ENCODE measurements around the gene KRT3.

KRT3 gene

GRCh38 chr12:52791271-52792184, 4.4 kb downstream of the KRT3 start:
- TF ChIP-seq POLR2AphosphoS5 (IDR thresholded peaks at IDR 0.05; ENCODE audit: low read depth, low read length) (no peak), TAF1 (IDR thresholded peaks at IDR 0.05; ENCODE audit: borderline replicate concordance, low read depth, low read length) (no peak), POLR2A (IDR thresholded peaks at IDR 0.05; ENCODE audit: low read depth, low read length) (no peak)
- FAIRE-seq (no peak), DNase-seq (ENCODE audit: insufficient read length) (no peak)

DNA sequence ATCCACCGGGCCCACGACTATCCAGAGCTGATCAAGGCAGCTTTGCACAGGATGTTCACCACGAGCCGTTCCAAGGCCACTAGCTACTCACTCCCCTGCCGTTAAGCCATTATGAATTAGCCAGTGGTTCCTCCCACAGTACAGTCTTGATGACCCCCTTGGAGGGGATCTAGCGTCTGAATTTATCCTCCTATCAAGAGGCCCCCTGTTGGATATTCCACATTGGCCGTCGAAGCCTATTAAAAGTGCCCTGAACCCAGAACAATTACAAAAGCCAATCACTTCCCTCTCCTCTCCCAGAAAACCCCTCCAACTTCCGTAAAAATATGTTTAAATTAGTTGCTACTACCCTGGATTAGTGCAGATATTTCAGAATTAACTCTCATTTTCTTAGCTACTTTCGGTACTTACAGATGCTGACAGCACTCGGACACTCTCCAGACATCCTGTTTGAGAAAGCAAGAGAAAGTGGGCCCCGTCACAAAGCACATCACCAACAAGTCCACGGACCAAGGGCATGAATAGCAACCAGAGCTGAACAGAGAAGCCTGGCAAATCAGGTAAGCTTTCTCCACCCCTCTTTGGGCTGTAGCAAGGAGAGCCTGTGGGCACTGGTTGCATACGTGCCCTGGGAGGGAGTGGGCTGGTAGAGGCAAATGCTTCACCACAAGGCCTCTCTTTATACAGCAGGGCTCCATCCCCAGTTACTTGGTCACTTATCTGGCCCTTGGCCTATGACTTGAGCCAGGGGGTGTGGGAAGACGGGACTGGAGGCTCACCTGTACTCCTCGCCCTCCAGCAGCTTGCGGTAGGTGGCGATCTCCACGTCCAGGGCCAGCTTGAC, 5.3 kb downstream of the KRT3 start:
- TF ChIP-seq TAF1 (IDR thresholded peaks at IDR 0.05; ENCODE audit: borderline replicate concordance, low read depth, low read length) (no peak), POLR2A (IDR thresholded peaks at IDR 0.05; ENCODE audit: low read depth, low read length) (no peak), POLR2AphosphoS5 (IDR thresholded peaks at IDR 0.05; ENCODE audit: low read depth, low read length) (no peak)
- FAIRE-seq, result no peak
- DNase-seq (ENCODE audit: insufficient read length), result no peak

GRCh38 chr12:52789637-52790426, 6.1 kb downstream of the KRT3 start:
- TF ChIP-seq POLR2A (IDR thresholded peaks at IDR 0.05; ENCODE audit: low read depth, low read length) (no peak), TAF1 (IDR thresholded peaks at IDR 0.05; ENCODE audit: borderline replicate concordance, low read depth, low read length) (no peak), POLR2AphosphoS5 (IDR thresholded peaks at IDR 0.05; ENCODE audit: low read depth, low read length) (no peak)
- FAIRE-seq, result no peak
- no peak for DNase-seq (ENCODE audit: insufficient read length)

DNA sequence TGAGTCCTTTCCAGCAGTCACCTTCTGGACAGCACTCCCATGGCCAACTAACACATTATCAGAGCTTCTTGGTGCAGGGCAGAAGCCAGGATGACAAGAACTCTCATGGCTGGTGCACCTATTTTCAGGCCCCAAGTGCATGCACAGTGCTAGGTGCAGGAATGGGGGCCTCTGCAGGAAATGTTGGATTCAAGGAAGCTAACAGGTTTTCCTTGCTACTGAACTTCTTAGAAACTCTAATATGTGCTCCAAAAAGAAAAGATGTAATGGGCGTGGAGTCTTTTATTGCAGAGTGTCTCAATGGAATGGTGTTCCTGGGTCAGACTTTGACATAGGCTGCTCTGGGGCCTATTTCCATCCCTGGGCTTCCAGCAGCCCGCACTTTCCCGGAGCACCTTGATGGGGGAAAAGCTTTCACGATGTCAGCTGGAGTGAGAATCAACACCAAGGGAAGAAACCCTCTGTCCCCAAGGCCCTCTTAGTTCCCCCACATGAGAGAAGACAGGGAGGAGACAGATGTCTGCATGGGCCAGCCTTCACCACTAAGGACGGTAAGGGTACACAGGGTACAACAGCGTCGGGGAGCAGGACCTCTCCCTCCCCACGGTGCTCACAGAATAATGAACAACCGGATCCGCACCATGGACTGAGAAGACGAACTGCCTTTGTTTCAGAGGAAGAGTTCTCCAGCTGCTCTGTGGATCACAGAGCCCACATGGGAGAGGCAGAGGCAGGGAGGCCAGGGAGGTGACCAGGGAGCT, 6.9 kb downstream of the KRT3 start:
- TF ChIP-seq TAF1 (IDR thresholded peaks at IDR 0.05; ENCODE audit: borderline replicate concordance, low read depth, low read length) (no peak), POLR2A (IDR thresholded peaks at IDR 0.05; ENCODE audit: low read depth, low read length) (no peak)
- FAIRE-seq (no peak), DNase-seq (ENCODE audit: insufficient read length) (no peak)

- no peak for TF ChIP-seq POLR2AphosphoS5 (IDR thresholded peaks at IDR 0.05; ENCODE audit: low read depth, low read length)
- TF ChIP-seq POLR2A (IDR thresholded peaks at IDR 0.05; ENCODE audit: low read depth, low read length), result no peak
- TF ChIP-seq TAF1 (IDR thresholded peaks at IDR 0.05; ENCODE audit: borderline replicate concordance, low read depth, low read length), result no peak
- FAIRE-seq (no peak), DNase-seq (ENCODE audit: insufficient read length) (no peak)
Measured at GRCh38 chr12:52788192-52788875, 7.6 kb downstream of the KRT3 start.

DNA sequence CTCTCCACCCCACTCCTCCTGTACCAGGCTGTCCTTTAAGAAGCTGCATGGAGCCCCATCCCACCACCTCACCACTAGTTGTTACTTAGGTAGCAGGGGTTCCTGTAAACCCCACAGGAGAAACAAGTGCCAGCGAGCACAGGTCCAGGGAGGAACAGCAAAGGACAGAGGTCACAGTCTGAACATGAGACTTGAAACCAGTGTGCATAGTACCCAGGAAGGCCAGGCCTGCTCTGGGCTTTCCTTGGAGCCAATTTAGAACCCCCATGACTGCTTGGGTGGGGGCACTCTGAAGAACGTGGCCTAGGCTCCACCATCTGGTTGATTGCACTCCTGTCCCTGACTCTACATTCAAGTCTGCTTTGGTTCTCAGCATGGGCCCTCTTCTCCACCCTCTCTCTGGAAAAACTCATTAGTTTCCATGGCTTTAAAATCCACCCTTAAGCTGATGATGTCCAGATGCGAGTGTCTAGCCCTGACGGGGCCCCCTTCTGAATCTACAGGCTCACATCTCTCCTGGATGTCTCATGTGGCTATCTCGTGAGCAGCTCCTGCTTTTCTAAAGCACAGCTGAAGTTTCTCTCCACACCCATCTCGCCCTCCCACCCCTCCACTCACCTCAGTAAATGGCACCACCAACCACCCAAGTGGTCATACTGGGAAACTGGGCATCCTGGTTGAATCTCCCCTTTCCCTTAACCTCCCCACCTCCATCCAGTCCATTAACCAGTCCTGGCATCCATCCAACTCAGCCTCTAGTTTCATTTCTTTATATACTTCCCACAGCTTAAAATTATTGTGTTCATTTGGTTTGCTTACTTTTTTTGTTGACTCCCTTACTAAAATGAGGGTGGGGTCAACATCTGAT, 8.4 kb downstream of the KRT3 start:
- DNase-seq (ENCODE audit: insufficient read length), result no peak
- no peak for TF ChIP-seq TAF1 (IDR thresholded peaks at IDR 0.05; ENCODE audit: borderline replicate concordance, low read depth, low read length)
- no peak for TF ChIP-seq POLR2AphosphoS5 (IDR thresholded peaks at IDR 0.05; ENCODE audit: low read depth, low read length)
- FAIRE-seq, result no peak

DNA sequence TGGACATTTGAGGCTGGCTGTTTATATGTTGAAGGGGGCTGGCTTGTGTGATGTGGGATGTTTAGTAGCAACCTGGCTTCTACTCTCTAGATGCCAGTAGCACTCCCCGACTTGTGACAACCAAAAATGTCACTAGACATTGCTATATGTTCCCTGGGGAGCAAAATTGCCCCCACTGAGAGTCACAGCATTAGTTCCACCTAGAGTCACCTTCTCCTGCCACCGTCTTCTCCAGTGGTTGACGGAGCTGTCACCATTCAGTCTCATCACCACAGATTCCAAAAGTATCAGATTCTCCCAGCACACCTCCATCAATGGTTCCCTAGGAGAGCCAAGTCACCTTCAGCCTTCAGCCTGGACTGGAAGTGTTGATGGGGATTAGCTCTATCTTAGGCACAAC, 11.0 kb downstream of the KRT3 start:
- no peak for DNase-seq (ENCODE audit: insufficient read length)
- TF ChIP-seq POLR2AphosphoS5 (IDR thresholded peaks at IDR 0.05; ENCODE audit: low read depth, low read length) (no peak), POLR2A (IDR thresholded peaks at IDR 0.05; ENCODE audit: low read depth, low read length) (no peak), TAF1 (IDR thresholded peaks at IDR 0.05; ENCODE audit: borderline replicate concordance, low read depth, low read length) (no peak)
- no peak for FAIRE-seq

DNA sequence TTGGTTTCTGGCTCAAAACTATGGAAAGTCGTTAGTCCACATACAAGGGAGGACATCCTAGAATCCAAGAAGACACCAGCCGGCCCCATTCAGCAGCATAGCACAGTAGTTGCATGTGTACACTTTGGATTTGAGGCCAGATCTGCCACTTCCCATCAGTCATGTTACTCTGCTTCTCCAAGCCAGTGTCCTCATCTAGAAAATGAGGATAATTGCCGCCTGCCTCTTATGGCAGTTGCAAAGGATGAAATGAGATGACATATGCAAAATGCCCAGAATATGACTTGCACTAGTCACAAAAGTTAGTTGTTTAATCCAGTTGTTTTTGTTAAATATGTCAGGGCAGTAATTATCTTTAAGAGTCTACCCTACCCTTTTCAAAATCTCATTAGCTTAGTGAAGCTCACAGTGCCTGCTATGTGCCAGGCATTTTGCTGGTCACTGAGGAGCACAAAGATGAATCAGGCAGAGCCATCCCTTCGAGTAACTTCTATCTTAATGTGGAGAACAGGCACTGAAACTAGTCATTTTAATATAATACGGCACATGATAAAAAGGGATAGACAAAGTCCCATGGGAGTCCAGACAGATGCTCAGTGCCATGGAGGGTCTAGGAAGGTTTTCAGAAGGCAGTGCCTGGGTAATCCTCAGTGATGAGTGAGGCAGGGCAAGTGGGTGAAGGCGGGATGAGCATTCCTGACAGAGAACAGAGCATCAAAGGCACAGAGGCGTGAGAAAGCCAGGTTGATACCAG, 12.2 kb downstream of the KRT3 start:
- FAIRE-seq (no peak), DNase-seq (ENCODE audit: insufficient read length) (no peak)
- no peak for TF ChIP-seq TAF1 (IDR thresholded peaks at IDR 0.05; ENCODE audit: borderline replicate concordance, low read depth, low read length)
- no peak for TF ChIP-seq POLR2AphosphoS5 (IDR thresholded peaks at IDR 0.05; ENCODE audit: low read depth, low read length)

DNA sequence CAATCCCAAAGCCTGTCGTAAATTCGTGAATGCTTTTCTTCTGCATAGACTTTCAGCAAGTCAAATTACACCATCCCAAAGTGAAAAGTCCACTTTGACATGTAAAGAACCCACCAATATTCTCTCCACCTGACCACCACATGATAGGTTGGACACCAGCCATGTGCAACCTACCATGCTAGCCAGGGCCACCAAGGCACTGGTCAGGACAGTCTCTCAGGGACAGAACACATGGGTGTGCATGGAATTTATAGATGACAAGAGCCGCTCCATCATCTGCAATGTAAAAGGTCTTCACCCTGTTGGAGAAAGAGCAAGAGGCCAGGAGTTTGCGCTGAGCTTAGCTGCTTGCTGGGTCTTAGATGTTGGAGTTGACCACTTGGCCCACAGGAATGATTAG, 13.4 kb downstream of the KRT3 start:
- no peak for FAIRE-seq
- TF ChIP-seq TAF1 (IDR thresholded peaks at IDR 0.05; ENCODE audit: borderline replicate concordance, low read depth, low read length) (no peak), POLR2A (IDR thresholded peaks at IDR 0.05; ENCODE audit: low read depth, low read length) (no peak), POLR2AphosphoS5 (IDR thresholded peaks at IDR 0.05; ENCODE audit: low read depth, low read length) (no peak)

More for the DNA sequence above, 13.4 kb downstream of the KRT3 start:
- DNase-seq (ENCODE audit: insufficient read length), result no peak
